Osteoblast (primary cell): Measurements from ENCODE around the gene PBX3. TPM values are rescaled to one million over a fixed set of nuclear protein-coding genes. Genes with fewer than 3 reads are reported as not detected.

Experiments used
- DNase-seq: peaks from one replicate; pipeline ENCODE4 v3.0.0; 2011; ENCODE audit warnings: low spot score, mixed read lengths; ENCODE audit not compliant: insufficient read length; ENCODE audit errors: missing footprints
- H2AFZ ChIP-seq: 2 replicates; pipeline ENCODE4 v1.6.0; 2011; ENCODE audit warnings: mild to moderate bottlenecking, low read length
- H3K27ac ChIP-seq: 2 replicates; pipeline ENCODE4 v1.5.1; 2011; ENCODE audit warnings: mild to moderate bottlenecking, low read depth, low read length, moderate library complexity
- H3K27me3 ChIP-seq: 2 replicates; pipeline ENCODE4 v1.6.0; 2012; ENCODE audit warnings: mild to moderate bottlenecking, control low read depth, inconsistent platforms, low read length, moderate library complexity; ENCODE audit not compliant: insufficient read depth
- H3K36me3 ChIP-seq: 2 replicates; pipeline ENCODE4 v1.5.1; 2011; ENCODE audit warnings: mild to moderate bottlenecking, low read length, control low read depth, moderate library complexity; ENCODE audit not compliant: insufficient read depth
- H3K4me1 ChIP-seq: 2 replicates; pipeline ENCODE4 v1.5.1; 2011; ENCODE audit warnings: mild to moderate bottlenecking, low read length, control low read depth, moderate library complexity; ENCODE audit not compliant: insufficient read depth
- H3K4me2 ChIP-seq: 2 replicates; pipeline ENCODE4 v1.6.0; 2011; ENCODE audit warnings: mild to moderate bottlenecking, low read length; ENCODE audit not compliant: insufficient read depth
- H3K4me3 ChIP-seq: fragments of 200-600 bp; sonication (generic); 3 replicates; pipeline ENCODE4 v1.5.1; 2012; ENCODE audit warnings: mild to moderate bottlenecking, low read length, inconsistent platforms; ENCODE audit not compliant: insufficient read depth
- H3K79me2 ChIP-seq: 2 replicates; pipeline ENCODE4 v1.6.0; 2012; ENCODE audit warnings: mild to moderate bottlenecking, low read length, control low read depth, inconsistent platforms; ENCODE audit not compliant: insufficient read depth
- H3K9me3 ChIP-seq: 2 replicates; pipeline ENCODE4 v1.5.1; 2011; ENCODE audit warnings: low read depth, low read length, control low read depth
- H4K20me1 ChIP-seq: 2 replicates; pipeline ENCODE4 v1.6.0; 2012; ENCODE audit warnings: mild to moderate bottlenecking, low read length, control low read depth; ENCODE audit not compliant: insufficient read depth
- total RNA-seq: library from RNA; depleted of rRNA; stranded (reverse); fragments of >200 nt; gene quantifications from 2 replicates; pipeline ENCODE4 v1.2.3, GENCODE V29; 2012
- TF ChIP-seq, protein P1 (sequence below): IDR thresholded peaks from 2 replicates; pipeline ENCODE4 v1.5.1; 2011; ENCODE audit warnings: mild to moderate bottlenecking, low read depth, low read length, moderate library complexity; ENCODE audit errors: extremely low read depth

Gene PBX3
- total RNA-seq, 1 donor, result 34.7 TPM

DNA sequence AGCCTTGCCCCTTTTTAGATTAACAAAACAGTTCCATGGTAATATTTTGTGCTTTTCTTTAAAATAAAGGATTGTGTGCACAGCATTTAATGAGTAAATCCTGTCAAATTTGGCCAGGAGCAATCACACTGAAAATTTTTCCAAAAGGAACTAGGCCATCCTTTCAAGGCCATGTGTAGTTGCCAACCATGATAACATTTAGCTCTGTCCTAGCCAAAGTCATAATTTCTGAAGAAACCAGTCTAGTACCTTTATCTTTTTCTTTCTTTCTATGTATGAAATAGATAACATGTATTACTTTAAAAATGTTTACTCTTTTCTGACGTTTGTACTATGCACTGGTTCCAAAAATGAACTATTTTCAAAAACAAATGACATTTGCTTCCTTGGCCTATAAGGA lies 143.7 kb downstream of the PBX3 start:
- no peaks in the 10 kb centered on the region for H3K27me3 ChIP-seq
- H3K79me2 ChIP-seq, result peaks cover 91% of the 10 kb centered on the region
- H3K9me3 ChIP-seq, result no peaks in the 10 kb centered on the region
- TF ChIP-seq, protein P1, sequence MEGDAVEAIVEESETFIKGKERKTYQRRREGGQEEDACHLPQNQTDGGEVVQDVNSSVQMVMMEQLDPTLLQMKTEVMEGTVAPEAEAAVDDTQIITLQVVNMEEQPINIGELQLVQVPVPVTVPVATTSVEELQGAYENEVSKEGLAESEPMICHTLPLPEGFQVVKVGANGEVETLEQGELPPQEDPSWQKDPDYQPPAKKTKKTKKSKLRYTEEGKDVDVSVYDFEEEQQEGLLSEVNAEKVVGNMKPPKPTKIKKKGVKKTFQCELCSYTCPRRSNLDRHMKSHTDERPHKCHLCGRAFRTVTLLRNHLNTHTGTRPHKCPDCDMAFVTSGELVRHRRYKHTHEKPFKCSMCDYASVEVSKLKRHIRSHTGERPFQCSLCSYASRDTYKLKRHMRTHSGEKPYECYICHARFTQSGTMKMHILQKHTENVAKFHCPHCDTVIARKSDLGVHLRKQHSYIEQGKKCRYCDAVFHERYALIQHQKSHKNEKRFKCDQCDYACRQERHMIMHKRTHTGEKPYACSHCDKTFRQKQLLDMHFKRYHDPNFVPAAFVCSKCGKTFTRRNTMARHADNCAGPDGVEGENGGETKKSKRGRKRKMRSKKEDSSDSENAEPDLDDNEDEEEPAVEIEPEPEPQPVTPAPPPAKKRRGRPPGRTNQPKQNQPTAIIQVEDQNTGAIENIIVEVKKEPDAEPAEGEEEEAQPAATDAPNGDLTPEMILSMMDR, result no peak
- peaks cover 12% of the 10 kb centered on the region for H4K20me1 ChIP-seq
- H3K36me3 ChIP-seq, result no peaks in the 10 kb centered on the region
- no peak overlapping the region for H2AFZ ChIP-seq
- DNase-seq, result peak; percentile 30
- H3K4me2 ChIP-seq, result no peak overlapping the region
- H3K27ac ChIP-seq, result peak overlapping the region; percentile 71
- H3K4me3 ChIP-seq, result no peak overlapping the region
- H3K4me1 ChIP-seq, result peaks cover 33% of the 10 kb centered on the region

DNA sequence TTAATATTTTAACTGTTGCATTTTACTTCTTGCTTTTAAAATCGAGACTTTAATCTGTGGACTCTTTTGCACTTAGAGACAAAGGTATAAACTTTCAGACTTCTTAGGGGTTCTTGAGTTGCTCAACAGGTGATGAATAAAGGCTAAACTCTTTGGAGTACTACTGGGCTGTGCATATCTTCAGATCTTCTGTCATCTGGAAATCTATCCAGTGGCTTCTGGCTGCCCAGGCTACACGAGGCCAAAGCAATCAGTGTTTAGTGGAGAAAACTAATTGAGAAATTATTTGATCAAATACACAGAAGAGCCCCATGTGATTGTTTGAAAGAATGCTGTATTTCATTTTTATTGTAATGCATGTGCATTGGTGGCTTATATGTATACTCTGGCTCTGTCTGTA lies 146.1 kb downstream of the PBX3 start:
- H3K4me1 ChIP-seq, result peaks cover 15% of the 10 kb centered on the region
- TF ChIP-seq, protein P1, result no peak
- no peak overlapping the region for H3K4me2 ChIP-seq
- H3K79me2 ChIP-seq, result peaks cover 89% of the 10 kb centered on the region
- DNase-seq, result no peak
- peaks cover 7% of the 10 kb centered on the region for H4K20me1 ChIP-seq
- no peak overlapping the region for H2AFZ ChIP-seq
- no peaks in the 10 kb centered on the region for H3K27me3 ChIP-seq
- H3K9me3 ChIP-seq, result no peaks in the 10 kb centered on the region
- no peak overlapping the region for H3K4me3 ChIP-seq
- H3K36me3 ChIP-seq, result no peaks in the 10 kb centered on the region
- H3K27ac ChIP-seq, result no peak overlapping the region

DNA sequence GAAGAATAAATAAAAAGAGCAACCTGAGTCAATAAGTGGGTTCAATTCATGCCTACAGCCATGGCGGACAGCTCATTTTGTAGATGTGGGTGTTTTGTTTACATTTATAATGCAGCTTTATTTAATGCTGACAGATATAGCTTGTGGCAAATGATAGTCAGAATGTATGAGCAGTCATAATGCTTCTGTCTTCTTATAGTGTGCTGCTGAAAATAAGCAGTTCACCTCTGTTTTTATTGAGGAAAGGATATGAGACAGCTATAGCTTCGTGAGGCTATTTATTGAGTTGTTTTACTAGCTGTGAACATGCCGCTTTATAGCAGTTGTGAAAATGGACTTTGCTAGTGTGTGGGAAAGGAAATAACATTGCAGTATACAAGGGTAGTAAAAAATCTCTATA lies 147.4 kb downstream of the PBX3 start:
- Histone ChIP-seq H3K79me2 (peaks cover 87% of the 10 kb centered on the region), H2AFZ (no peak overlapping the region), H3K36me3 (no peaks in the 10 kb centered on the region), H3K4me3 (no peak overlapping the region), H3K9me3 (no peaks in the 10 kb centered on the region), H4K20me1 (peaks cover 4% of the 10 kb centered on the region), H3K27ac (no peak overlapping the region), H3K4me1 (peaks cover 4% of the 10 kb centered on the region), H3K27me3 (no peaks in the 10 kb centered on the region), H3K4me2 (no peak overlapping the region)
- TF ChIP-seq, protein P1, result no peak
- no peak for DNase-seq

DNA sequence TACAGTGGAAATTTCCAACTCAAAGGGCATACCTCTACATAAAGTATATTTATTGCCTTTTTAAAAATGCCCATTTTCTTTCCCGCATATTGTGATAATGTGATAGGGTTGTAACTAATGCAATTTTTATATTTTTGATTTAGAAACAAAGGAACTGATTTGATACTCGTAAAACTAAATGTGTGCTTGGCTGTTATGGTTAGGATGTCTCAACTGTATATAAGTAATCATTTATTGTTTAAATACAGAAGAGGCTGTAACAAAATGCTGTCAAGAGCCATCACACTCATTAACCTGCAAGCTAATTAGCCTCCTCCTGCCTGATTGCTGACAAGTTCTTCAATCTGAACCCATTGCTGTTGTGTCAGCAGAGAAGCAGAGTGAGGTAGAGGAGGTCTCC lies 149.2 kb downstream of the PBX3 start:
- H4K20me1 ChIP-seq, result peaks cover 4% of the 10 kb centered on the region
- H3K4me3 ChIP-seq, result no peak overlapping the region
- H3K27ac ChIP-seq, result no peak overlapping the region
- no peaks in the 10 kb centered on the region for H3K9me3 ChIP-seq
- no peak overlapping the region for H3K4me2 ChIP-seq
- peaks cover 84% of the 10 kb centered on the region for H3K79me2 ChIP-seq
- H2AFZ ChIP-seq, result no peak overlapping the region
- no peak for DNase-seq
- TF ChIP-seq, protein P1, result no peak
- H3K36me3 ChIP-seq, result no peaks in the 10 kb centered on the region
- H3K4me1 ChIP-seq, result no peaks in the 10 kb centered on the region
- no peaks in the 10 kb centered on the region for H3K27me3 ChIP-seq
